Stimulated activated CD4-positive, alpha-beta T cell treated with anti-CD3 and anti-CD28 coated beads, Interleukin-2, amount 100 ng/mL, for 4 hours (primary cell): Measurements from ENCODE around the gene ESYT3.

Experiments used
- DNase-seq: peaks from one replicate; pipeline ENCODE4 v3.0.0-alpha.2; 2020; ENCODE audit warnings: low read depth

ESYT3 gene

GRCh38 chr3:138434276-138434874 is at the start of gene ESYT3:
ESYT3 (plus strand) TSS chr3:138434616; CDS start chr3:138434799, 183 bp downstream.
- DNase-seq: no peak

GRCh38 chr3:138384976-138385375 is 49.4 kb upstream of the ESYT3 start:
- DNase-seq: no peak

GRCh38 chr3:138389144-138389601 is 45.2 kb upstream of the ESYT3 start:
- DNase-seq: no peak

GRCh38 chr3:138389841-138390581 is 44.4 kb upstream of the ESYT3 start:
- no peak for DNase-seq

- DNase-seq: no peak
These were observed 43.9 kb upstream of the ESYT3 start for GRCh38 chr3:138390582-138390932.

GRCh38 chr3:138394156-138394555 is 40.3 kb upstream of the ESYT3 start:
- no peak for DNase-seq

GRCh38 chr3:138394686-138395085 is 39.7 kb upstream of the ESYT3 start:
- no peak for DNase-seq

- DNase-seq: no peak
These were observed 38.3 kb upstream of the ESYT3 start for GRCh38 chr3:138395865-138396751.

GRCh38 chr3:138396752-138397410 is 37.5 kb upstream of the ESYT3 start:
- no peak for DNase-seq

- DNase-seq: no peak
These were observed 36.4 kb upstream of the ESYT3 start for GRCh38 chr3:138397983-138398382.

- no peak for DNase-seq
These were observed 35.4 kb upstream of the ESYT3 start for GRCh38 chr3:138398791-138399575.

GRCh38 chr3:138399766-138400165 is 34.6 kb upstream of the ESYT3 start:
- no peak for DNase-seq

- no peak for DNase-seq
These were observed 33.8 kb upstream of the ESYT3 start for GRCh38 chr3:138400651-138401070.

- DNase-seq: no peak
These were observed 32.6 kb upstream of the ESYT3 start for GRCh38 chr3:138401834-138402233.

GRCh38 chr3:138404121-138404520 is 30.3 kb upstream of the ESYT3 start:
- no peak for DNase-seq

- no peak for DNase-seq
These were observed 29.4 kb upstream of the ESYT3 start for GRCh38 chr3:138405001-138405400.

- no peak for DNase-seq
These were observed 28.9 kb upstream of the ESYT3 start for GRCh38 chr3:138405486-138405885.

- no peak for DNase-seq
These were observed 27.8 kb upstream of the ESYT3 start for GRCh38 chr3:138406606-138407005.

GRCh38 chr3:138407236-138407907 is 27.0 kb upstream of the ESYT3 start:
- DNase-seq: no peak

GRCh38 chr3:138408751-138409570 is 25.5 kb upstream of the ESYT3 start:
- no peak for DNase-seq
